ENCODE measurements around the gene CSTF2. TPM values are rescaled to one million over a fixed set of nuclear protein-coding genes. Genes with fewer than 3 reads are reported as not detected.
"Not testable (repeated sequence)": the region's sequence is repeated elsewhere in the genome, so short reads cannot be mapped to it uniquely, and the experiment has no call there.

The CSTF2 gene, protein sequence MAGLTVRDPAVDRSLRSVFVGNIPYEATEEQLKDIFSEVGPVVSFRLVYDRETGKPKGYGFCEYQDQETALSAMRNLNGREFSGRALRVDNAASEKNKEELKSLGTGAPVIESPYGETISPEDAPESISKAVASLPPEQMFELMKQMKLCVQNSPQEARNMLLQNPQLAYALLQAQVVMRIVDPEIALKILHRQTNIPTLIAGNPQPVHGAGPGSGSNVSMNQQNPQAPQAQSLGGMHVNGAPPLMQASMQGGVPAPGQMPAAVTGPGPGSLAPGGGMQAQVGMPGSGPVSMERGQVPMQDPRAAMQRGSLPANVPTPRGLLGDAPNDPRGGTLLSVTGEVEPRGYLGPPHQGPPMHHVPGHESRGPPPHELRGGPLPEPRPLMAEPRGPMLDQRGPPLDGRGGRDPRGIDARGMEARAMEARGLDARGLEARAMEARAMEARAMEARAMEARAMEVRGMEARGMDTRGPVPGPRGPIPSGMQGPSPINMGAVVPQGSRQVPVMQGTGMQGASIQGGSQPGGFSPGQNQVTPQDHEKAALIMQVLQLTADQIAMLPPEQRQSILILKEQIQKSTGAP
- total RNA-seq (28.3 and 30.8 TPM in 2 replicates), polyA plus RNA-seq (26.4 and 35.1 TPM in 2 replicates)

- TF ChIP-seq, protein P1, sequence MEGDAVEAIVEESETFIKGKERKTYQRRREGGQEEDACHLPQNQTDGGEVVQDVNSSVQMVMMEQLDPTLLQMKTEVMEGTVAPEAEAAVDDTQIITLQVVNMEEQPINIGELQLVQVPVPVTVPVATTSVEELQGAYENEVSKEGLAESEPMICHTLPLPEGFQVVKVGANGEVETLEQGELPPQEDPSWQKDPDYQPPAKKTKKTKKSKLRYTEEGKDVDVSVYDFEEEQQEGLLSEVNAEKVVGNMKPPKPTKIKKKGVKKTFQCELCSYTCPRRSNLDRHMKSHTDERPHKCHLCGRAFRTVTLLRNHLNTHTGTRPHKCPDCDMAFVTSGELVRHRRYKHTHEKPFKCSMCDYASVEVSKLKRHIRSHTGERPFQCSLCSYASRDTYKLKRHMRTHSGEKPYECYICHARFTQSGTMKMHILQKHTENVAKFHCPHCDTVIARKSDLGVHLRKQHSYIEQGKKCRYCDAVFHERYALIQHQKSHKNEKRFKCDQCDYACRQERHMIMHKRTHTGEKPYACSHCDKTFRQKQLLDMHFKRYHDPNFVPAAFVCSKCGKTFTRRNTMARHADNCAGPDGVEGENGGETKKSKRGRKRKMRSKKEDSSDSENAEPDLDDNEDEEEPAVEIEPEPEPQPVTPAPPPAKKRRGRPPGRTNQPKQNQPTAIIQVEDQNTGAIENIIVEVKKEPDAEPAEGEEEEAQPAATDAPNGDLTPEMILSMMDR (IDR thresholded peaks at IDR 0.05; ENCODE audit: low read depth, low read length) = peak; percentile 2
- peak within 1 kb of the TSS; percentile 48 for H3K4me3 ChIP-seq
- no peaks in the 10 kb centered on the region for H3K9me3 ChIP-seq (ENCODE audit: low read depth)
- DNase-seq (ENCODE audit: low read depth in 1 of 2, low spot score in 1 of 2) = peak; percentile 86 to 87
- H3K4me1 ChIP-seq (ENCODE audit: low read depth) = no peaks in the 10 kb centered on the region
- H3K27me3 ChIP-seq = no peaks in the 10 kb centered on the region
- H3K36me3 ChIP-seq = peaks cover 8% of the 10 kb centered on the region
- H3K27ac ChIP-seq = peak within 1 kb of the TSS; percentile 15
These were observed at the start of gene CSTF2 for GRCh38 chrX:100819837-100820666. TSS of gene CSTF2 (plus strand) at chrX:100820391. CDS start at chrX:100820417, 26 bp downstream.

DNA sequence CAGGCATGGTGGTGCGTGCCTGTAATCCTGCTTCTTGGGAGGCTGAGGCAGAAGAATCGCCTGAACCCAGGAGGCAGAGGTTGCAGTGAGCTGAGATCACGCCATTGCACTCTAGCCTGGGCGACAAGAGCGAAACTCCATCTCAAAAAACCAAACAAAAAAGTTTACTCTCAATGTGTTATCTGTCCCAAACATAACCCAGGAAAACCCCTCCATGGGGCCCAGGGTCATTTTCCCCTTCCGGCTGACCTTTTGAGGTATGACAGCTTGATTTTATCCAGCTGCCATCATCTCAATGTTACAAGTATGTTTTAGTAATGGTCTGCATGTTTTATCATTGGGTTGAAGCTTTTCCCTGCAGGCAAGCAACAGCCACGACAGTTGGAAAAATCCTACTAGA lies 23.8 kb upstream of the CSTF2 start:
- H3K36me3 ChIP-seq; H3K9me3 ChIP-seq (ENCODE audit: low read depth); H3K4me3 ChIP-seq; H3K4me1 ChIP-seq (ENCODE audit: low read depth); DNase-seq (ENCODE audit: low read depth in 1 of 2, low spot score in 1 of 2); H3K27ac ChIP-seq; H3K27me3 ChIP-seq: not testable (repeated sequence)

- TF ChIP-seq, protein P1 (IDR thresholded peaks at IDR 0.05; ENCODE audit: low read depth, low read length) = no peak
- no peak overlapping the region for H3K27ac ChIP-seq
- no peak for DNase-seq (ENCODE audit: low read depth in 1 of 2, low spot score in 1 of 2)
- H3K36me3 ChIP-seq = no peaks in the 10 kb centered on the region
- H3K4me3 ChIP-seq = no peak overlapping the region
- H3K4me1 ChIP-seq (ENCODE audit: low read depth) = no peaks in the 10 kb centered on the region
- H3K9me3 ChIP-seq (ENCODE audit: low read depth) = no peaks in the 10 kb centered on the region
- H3K27me3 ChIP-seq = no peaks in the 10 kb centered on the region
These were observed 22.8 kb upstream of the CSTF2 start for GRCh38 chrX:100797359-100797758.

GRCh38 chrX:100798484-100799214 lies 21.5 kb upstream of the CSTF2 start:
- Histone ChIP-seq H3K27ac (no peak overlapping the region), H3K27me3 (no peaks in the 10 kb centered on the region), H3K9me3 (ENCODE audit: low read depth) (no peaks in the 10 kb centered on the region), H3K4me1 (ENCODE audit: low read depth) (no peaks in the 10 kb centered on the region), H3K36me3 (no peaks in the 10 kb centered on the region), H3K4me3 (no peak overlapping the region)
- DNase-seq (ENCODE audit: low read depth in 1 of 2, low spot score in 1 of 2) = no peak
- TF ChIP-seq, protein P1 (IDR thresholded peaks at IDR 0.05; ENCODE audit: low read depth, low read length) = no peak

DNA sequence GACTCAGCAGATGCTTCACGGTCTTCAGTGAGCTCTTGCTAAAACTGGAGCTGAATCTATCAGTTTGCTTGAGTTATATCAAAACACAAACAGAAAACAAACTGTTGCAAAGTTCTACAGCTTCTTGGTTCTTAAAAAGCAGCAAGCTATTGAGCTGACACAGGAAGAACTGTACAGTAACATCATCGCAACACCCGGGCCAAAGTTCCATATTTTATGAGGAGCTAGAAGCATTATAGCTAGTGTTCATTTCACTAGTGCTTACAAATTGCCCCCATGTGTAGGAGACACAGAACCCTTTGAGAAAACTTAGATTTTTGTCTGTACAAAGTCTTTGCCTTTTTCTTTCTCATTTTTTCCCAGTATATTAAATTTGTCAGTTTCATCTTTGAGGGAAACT lies 17.3 kb upstream of the CSTF2 start:
- no peak for DNase-seq (ENCODE audit: low read depth in 1 of 2, low spot score in 1 of 2)
- Histone ChIP-seq H3K36me3 (no peaks in the 10 kb centered on the region), H3K27ac (no peak overlapping the region), H3K4me1 (ENCODE audit: low read depth) (no peaks in the 10 kb centered on the region), H3K27me3 (no peaks in the 10 kb centered on the region), H3K4me3 (no peak overlapping the region), H3K9me3 (ENCODE audit: low read depth) (no peaks in the 10 kb centered on the region)
- TF ChIP-seq, protein P1 (IDR thresholded peaks at IDR 0.05; ENCODE audit: low read depth, low read length) = no peak

Measured in cardiac muscle cell (in vitro differentiated cells and primary cell).